ENCODE results near the gene ARG2. TPM values are rescaled to one million over a fixed set of nuclear protein-coding genes. Genes with fewer than 3 reads are reported as not detected.

ARG2 gene
- total and polyA plus RNA-seq, 2 of the 4 experiments (the other 2 are of a cell fraction), result 1.1 to 2.5 TPM

- intact Hi-C loops (cut with micrococcal nuclease), result no loop called here
- no TSS peak for BruUV-seq (replicated peaks)
- Histone ChIP-seq H3K56ac (ENCODE audit: extremely low read depth, insufficient read depth, low read length) (no peak overlapping the region), H3K9me1 (ENCODE audit: insufficient read depth, low read length) (peaks cover 4% of the 10 kb centered on the region), H3K36me3 (ENCODE audit: control insufficient read depth, insufficient read depth, low read length) (peaks cover 20% of the 10 kb centered on the region), H3K27me3 (ENCODE audit: control insufficient read depth, insufficient read depth, low read length) (no peaks in the 10 kb centered on the region), H3K4ac (ENCODE audit: low read depth, low read length) (no peak overlapping the region), H3K4me3 (ENCODE audit: insufficient read depth, low read depth, low read length) (no peak overlapping the region), H3K4me1 (ENCODE audit: control insufficient read depth, insufficient read depth, low read length) (no peaks in the 10 kb centered on the region), H4K20me1 (ENCODE audit: insufficient read depth, low read length) (no peaks in the 10 kb centered on the region), H2BK15ac (ENCODE audit: low read depth, low read length) (no peak overlapping the region), H3K18ac (ENCODE audit: low read depth, low read length) (no peak overlapping the region), H3K23ac (ENCODE audit: low read depth, low read length) (no peak overlapping the region), H2BK20ac (ENCODE audit: low read depth, low read length) (no peak overlapping the region), H3K79me1 (ENCODE audit: low read depth in 1 of 2, low read length in 2 of 2) (no peaks in the 10 kb centered on the region), H2BK5ac (ENCODE audit: low read depth, low read length, poor library complexity, severe bottlenecking) (no peak overlapping the region), H3K9ac (ENCODE audit: low read depth, low read length) (no peak overlapping the region), H3K27ac (ENCODE audit: insufficient read depth, low read length) (no peak overlapping the region), H4K8ac (ENCODE audit: low read depth in 2 of 2, low read length in 2 of 2) (no peak overlapping the region), H2AK5ac (ENCODE audit: low read depth, low read length) (no peak overlapping the region), H3K14ac (replicated peaks; ENCODE audit: low read depth, low read length) (no peak overlapping the region), H2BK120ac (ENCODE audit: low read depth, low read length) (no peak overlapping the region), H3K9me3 (ENCODE audit: control insufficient read depth, insufficient read depth, low read length) (no peaks in the 10 kb centered on the region), H2AFZ (replicated peaks; ENCODE audit: low read length, poor library complexity) (no peak overlapping the region), H2AK9ac (replicated peaks; ENCODE audit: low read depth, low read length, poor library complexity) (no peak overlapping the region), H4K5ac (ENCODE audit: low read depth, low read length) (no peak overlapping the region), H3K4me2 (ENCODE audit: low read depth, low read length) (no peak overlapping the region), H4K91ac (ENCODE audit: insufficient read depth, low read depth, low read length) (no peak overlapping the region)
- dilution Hi-C loops (cut with HindIII; ENCODE audit: low sequenced_read_pairs, unreplicated experiment), result no loop called here
- DNase-seq (no peak), ATAC-seq (ENCODE audit: low read depth) (no peak)
- POLR2A ChIA-PET (ENCODE audit: unreplicated experiment), result no interaction called here
- in situ Hi-C loops (cut with MboI; ENCODE audit: low sequenced_read_pairs), result no loop called here
- no CpG with 5 or more reads among the region's 5 CpGs for WGBS, 2 experiments (ENCODE audit: extremely low coverage in 2 of 2, insufficient read length in 1 of 2)
- TF ChIP-seq RCOR1 (IDR thresholded peaks at IDR 0.05; ENCODE audit: insufficient replicate concordance, low read length) (no peak), SMC3 (IDR thresholded peaks at IDR 0.05; ENCODE audit: low read depth, low read length) (no peak), CTCF (conservative IDR thresholded peaks at IDR 0.05; ENCODE audit: low read depth, low read length) (no peak), CHD1 (IDR thresholded peaks at IDR 0.05; ENCODE audit: low read depth, low read length) (no peak), RAD21 (IDR thresholded peaks at IDR 0.05; ENCODE audit: low read length) (no peak), NFE2L2 (IDR thresholded peaks at IDR 0.05; ENCODE audit: low read depth, low read length) (no peak), FOS (IDR thresholded peaks at IDR 0.05; ENCODE audit: low read depth, low read length) (no peak), MXI1 (IDR thresholded peaks at IDR 0.05; ENCODE audit: borderline replicate concordance, low read depth, low read length) (no peak), CEBPB (IDR thresholded peaks at IDR 0.05; ENCODE audit: low read depth, low read length) (no peak), MAZ (IDR thresholded peaks at IDR 0.05; ENCODE audit: borderline replicate concordance, low read depth, low read length) (no peak), MAFK (IDR thresholded peaks at IDR 0.05; ENCODE audit: low read depth, low read length) (no peak), ELK1 (IDR thresholded peaks at IDR 0.05; ENCODE audit: borderline replicate concordance, low read depth, low read length) (no peak), BHLHE40 (IDR thresholded peaks at IDR 0.05; ENCODE audit: low read depth, low read length) (no peak), POLR2A (IDR thresholded peaks at IDR 0.05; ENCODE audit: low read depth, low read length) (no peak), RFX5 (IDR thresholded peaks at IDR 0.05; ENCODE audit: low read depth, low read length) (no peak), USF2 (IDR thresholded peaks at IDR 0.05; ENCODE audit: low read depth, low read length) (no peak)
- CTCF ChIA-PET, result no interaction called here
Observed at GRCh38 chr14:67645414-67645813, 25.7 kb downstream of the ARG2 start.

Data from IMR-90 (cell line).